ENCODE results near the gene GPR153. TPM values are rescaled to one million over a fixed set of nuclear protein-coding genes. Genes with fewer than 3 reads are reported as not detected.

Gene GPR153
- total and polyA plus RNA-seq, 10 donors: 2.1 to 26.6 (median 12.4) TPM

DNA sequence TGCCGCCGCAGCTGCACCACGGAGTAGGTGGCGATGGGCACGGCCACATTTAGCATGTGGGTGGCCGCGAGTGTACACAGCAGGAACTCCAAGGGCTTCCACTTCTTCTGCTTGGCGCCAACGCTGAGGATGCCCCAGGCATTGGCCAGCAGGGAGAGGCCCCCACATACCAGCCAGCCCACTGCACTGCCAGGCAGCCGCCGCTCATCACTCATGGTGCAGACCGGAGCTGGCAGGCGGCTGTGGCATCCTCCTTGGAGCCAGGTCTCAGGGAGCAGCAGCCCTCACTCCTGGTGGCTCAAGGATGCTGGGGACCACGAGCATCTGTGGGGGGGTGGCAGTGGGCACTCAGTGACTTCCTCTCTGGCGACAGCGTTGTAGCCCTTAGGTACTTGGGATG lies 6.2 kb downstream of the GPR153 start:
- Histone ChIP-seq H3K27ac (no peak overlapping the region), H3K4me1 (peaks cover 7 to 55% (median 31%) of the 10 kb centered on the region in 6 donors), H3K27me3 (replicated peaks in 1 of 7) (peaks cover 0 to 52% (median 15%) of the 10 kb centered on the region in 7 donors), H3K36me3 (peaks cover 0 to 5% (median 0%) of the 10 kb centered on the region in 6 donors), H3K4me3 (no peak overlapping the region), H3K9me3 (no peaks in the 10 kb centered on the region)
- TF ChIP-seq POLR2AphosphoS5 (IDR thresholded peaks at IDR 0.05): no peak
- TF ChIP-seq, protein P1, sequence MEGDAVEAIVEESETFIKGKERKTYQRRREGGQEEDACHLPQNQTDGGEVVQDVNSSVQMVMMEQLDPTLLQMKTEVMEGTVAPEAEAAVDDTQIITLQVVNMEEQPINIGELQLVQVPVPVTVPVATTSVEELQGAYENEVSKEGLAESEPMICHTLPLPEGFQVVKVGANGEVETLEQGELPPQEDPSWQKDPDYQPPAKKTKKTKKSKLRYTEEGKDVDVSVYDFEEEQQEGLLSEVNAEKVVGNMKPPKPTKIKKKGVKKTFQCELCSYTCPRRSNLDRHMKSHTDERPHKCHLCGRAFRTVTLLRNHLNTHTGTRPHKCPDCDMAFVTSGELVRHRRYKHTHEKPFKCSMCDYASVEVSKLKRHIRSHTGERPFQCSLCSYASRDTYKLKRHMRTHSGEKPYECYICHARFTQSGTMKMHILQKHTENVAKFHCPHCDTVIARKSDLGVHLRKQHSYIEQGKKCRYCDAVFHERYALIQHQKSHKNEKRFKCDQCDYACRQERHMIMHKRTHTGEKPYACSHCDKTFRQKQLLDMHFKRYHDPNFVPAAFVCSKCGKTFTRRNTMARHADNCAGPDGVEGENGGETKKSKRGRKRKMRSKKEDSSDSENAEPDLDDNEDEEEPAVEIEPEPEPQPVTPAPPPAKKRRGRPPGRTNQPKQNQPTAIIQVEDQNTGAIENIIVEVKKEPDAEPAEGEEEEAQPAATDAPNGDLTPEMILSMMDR (IDR thresholded peaks at IDR 0.05 in 8 of 11, conservative IDR thresholded peaks at IDR 0.05 in 3 of 11): no peak
- no peak for TF ChIP-seq POLR2A (IDR thresholded peaks at IDR 0.05)
- intact Hi-C loops (cut with DNase I; ENCODE audit: low total_unique reads): no loop called here
- WGBS, 5 donors: 77 to 87% (median 85%) methylated on average over 12 to 16 of the region's 16 CpGs
- no peak for DNase-seq

DNA sequence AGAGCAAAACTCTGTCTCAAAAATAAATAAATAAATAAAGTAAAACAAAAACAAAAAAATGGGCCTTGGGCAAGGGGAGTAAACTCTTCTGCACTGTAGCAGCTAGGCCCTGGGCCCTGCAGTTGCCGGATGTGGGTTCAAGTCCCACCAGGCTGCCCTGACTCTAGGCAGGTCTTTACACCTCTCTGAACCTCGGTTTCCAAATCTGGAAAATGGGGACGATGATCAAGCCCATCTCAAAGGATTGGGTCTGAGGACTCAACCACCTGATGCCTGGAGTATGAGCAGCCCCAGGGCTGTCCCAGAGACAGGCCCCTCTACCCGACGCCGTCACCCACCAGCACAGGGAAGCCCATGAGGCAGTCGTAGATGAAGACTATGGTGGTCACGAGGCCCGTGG lies 7.5 kb downstream of the GPR153 start:
- no peak for TF ChIP-seq POLR2AphosphoS5 (IDR thresholded peaks at IDR 0.05)
- TF ChIP-seq, protein P1 (IDR thresholded peaks at IDR 0.05 in 8 of 11, conservative IDR thresholded peaks at IDR 0.05 in 3 of 11): no peak
- TF ChIP-seq POLR2A (IDR thresholded peaks at IDR 0.05): no peak
- Histone ChIP-seq H3K9me3 (no peaks in the 10 kb centered on the region), H3K27ac (no peak overlapping the region), H3K27me3 (replicated peaks in 1 of 7) (peaks cover 0 to 52% (median 25%) of the 10 kb centered on the region in 7 donors), H3K36me3 (peaks cover 0 to 5% (median 0%) of the 10 kb centered on the region in 6 donors), H3K4me3 (no peak overlapping the region), H3K4me1 (peaks cover 6 to 52% (median 28%) of the 10 kb centered on the region in 6 donors)
- WGBS, 5 donors: 87 to 96% (median 90%) methylated on average over 8 to 9 of the region's 9 CpGs
- intact Hi-C loops (cut with DNase I; ENCODE audit: low total_unique reads): no loop called here
- no peak for DNase-seq

DNA sequence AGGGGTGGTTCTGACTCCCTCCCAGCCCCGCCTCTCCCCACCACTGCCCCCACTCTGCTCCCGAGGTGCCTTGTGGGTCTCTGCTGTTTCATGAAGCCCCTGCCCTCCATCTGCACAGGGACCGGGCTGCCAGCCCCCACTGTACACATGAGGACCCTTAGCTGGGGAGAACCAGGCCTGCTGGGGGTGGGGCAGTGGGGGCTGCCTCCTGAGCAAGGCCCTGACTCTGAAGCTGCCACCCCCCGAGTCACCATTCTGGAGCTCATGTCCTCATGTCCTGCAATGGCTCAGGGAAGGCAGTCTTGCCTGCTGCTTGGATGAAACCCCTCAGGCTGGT lies 8.6 kb downstream of the GPR153 start:
- no peak for DNase-seq
- Histone ChIP-seq H3K9me3 (no peaks in the 10 kb centered on the region), H3K27me3 (replicated peaks in 1 of 7) (peaks cover 0 to 60% (median 33%) of the 10 kb centered on the region in 7 donors), H3K27ac (no peak overlapping the region), H3K36me3 (peaks cover 0 to 5% (median 0%) of the 10 kb centered on the region in 6 donors), H3K4me3 (no peak overlapping the region), H3K4me1 (peaks cover 6 to 53% (median 25%) of the 10 kb centered on the region in 6 donors)
- no peak for TF ChIP-seq POLR2AphosphoS5 (IDR thresholded peaks at IDR 0.05)
- TF ChIP-seq POLR2A (IDR thresholded peaks at IDR 0.05): no peak
- TF ChIP-seq, protein P1 (IDR thresholded peaks at IDR 0.05 in 8 of 11, conservative IDR thresholded peaks at IDR 0.05 in 3 of 11): no peak
- 81 to 90% (median 87%) methylated on average over 4 of the region's 4 CpGs for WGBS, 5 donors
- intact Hi-C loops (cut with DNase I; ENCODE audit: low total_unique reads): no loop called here

DNA sequence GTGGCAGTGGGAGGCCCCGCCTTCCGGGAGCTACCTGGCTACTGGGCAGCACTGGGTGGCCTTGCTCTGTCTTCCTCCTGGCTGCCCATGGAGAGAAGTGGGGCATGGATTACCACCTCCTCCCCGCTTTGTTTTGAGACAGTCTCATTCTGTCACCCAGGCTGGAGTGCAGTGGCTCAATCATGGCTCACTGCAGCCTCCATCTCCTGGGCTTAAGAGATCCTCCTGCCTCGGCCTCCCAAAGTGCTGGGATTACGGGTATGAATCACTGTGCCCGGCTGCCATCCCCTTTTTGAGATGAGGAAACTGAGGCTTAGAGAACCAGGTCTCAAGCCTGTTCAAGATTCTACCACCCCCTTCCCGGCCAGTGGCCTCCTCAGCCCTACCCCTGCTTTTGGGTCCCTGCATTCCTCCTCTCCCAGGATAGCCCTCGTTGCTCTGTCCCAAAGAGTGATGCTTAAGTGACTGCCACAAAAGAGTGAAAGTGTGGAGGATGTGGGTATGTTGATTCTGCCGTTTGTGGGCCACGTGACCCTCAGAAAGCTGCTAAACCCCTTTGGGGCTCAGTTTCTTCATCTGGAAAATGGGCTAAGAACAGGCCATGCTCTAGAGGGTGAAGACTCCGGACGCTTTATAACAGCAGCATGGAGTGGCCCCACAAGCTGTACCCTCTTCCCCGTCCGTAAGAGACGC lies 9.1 kb downstream of the GPR153 start:
- intact Hi-C loops (cut with DNase I; ENCODE audit: low total_unique reads): no loop called here
- peaks cover 0 to 60% (median 33%) of the 10 kb centered on the region in 7 donors for H3K27me3 ChIP-seq (replicated peaks in 1 of 7)
- H3K4me1 ChIP-seq: peaks cover 9 to 52% (median 26%) of the 10 kb centered on the region in 6 donors
- peaks cover 0 to 5% (median 0%) of the 10 kb centered on the region in 6 donors for H3K36me3 ChIP-seq
- no peak for DNase-seq
- H3K4me3 ChIP-seq: no peak overlapping the region
- WGBS, 5 donors: 72 to 86% (median 78%) methylated on average over 13 to 15 of the region's 15 CpGs
- no peak overlapping the region for H3K27ac ChIP-seq
- TF ChIP-seq POLR2A (IDR thresholded peaks at IDR 0.05) (no peak), POLR2AphosphoS5 (IDR thresholded peaks at IDR 0.05) (no peak)
- TF ChIP-seq, protein P1 (IDR thresholded peaks at IDR 0.05 in 8 of 11, conservative IDR thresholded peaks at IDR 0.05 in 3 of 11): no peak
- H3K9me3 ChIP-seq: no peaks in the 10 kb centered on the region
